Measurements from ENCODE around the gene IDE. TPM values are rescaled to one million over a fixed set of nuclear protein-coding genes. Genes with fewer than 3 reads are reported as not detected.
"Not testable (repeated sequence)": the region's sequence is repeated elsewhere in the genome, so short reads cannot be mapped to it uniquely, and the experiment has no call there.

IDE gene
- 27.1 and 30.4 TPM in 2 replicates for total RNA-seq (2014; rRNA removed; shearing (Covaris generic); ENCODE audit: low replicate concordance)

- H3K9me3 ChIP-seq, result no peaks in the 10 kb centered on the region
- peaks cover 15% of the 10 kb centered on the region for H3K36me3 ChIP-seq
- no peaks in the 10 kb centered on the region for H3K27me3 ChIP-seq
- peak; percentile 90 for DNase-seq
- H3K4me3 ChIP-seq, result peak within 1 kb of the TSS; percentile 78
Measured at GRCh38 chr10:92573798-92574547, at the start of gene IDE. Gene IDE, minus strand, starts transcription at chr10:92574093. Its CDS starts 74 bp downstream, at chr10:92574019.

GRCh38 chr10:92619368-92619767 is 45.5 kb upstream of the IDE start:
- no peaks in the 10 kb centered on the region for H3K27me3 ChIP-seq
- no peak overlapping the region for H3K4me3 ChIP-seq
- DNase-seq, result no peak
- peaks cover 91% of the 10 kb centered on the region for H3K36me3 ChIP-seq
- no peaks in the 10 kb centered on the region for H3K9me3 ChIP-seq

- Histone ChIP-seq H3K9me3 (no peaks in the 10 kb centered on the region), H3K27me3 (no peaks in the 10 kb centered on the region), H3K36me3 (peaks cover 81% of the 10 kb centered on the region), H3K4me3 (no peak overlapping the region)
- no peak for DNase-seq
Measured at GRCh38 chr10:92615515-92615914, 41.6 kb upstream of the IDE start.

GRCh38 chr10:92604841-92605240 is 30.9 kb upstream of the IDE start:
- no peaks in the 10 kb centered on the region for H3K27me3 ChIP-seq
- DNase-seq, result no peak
- peaks cover 55% of the 10 kb centered on the region for H3K36me3 ChIP-seq
- peaks cover 3% of the 10 kb centered on the region; the same call in 1 of the 2 replicates for H3K9me3 ChIP-seq
- H3K4me3 ChIP-seq, result no peak overlapping the region

GRCh38 chr10:92598321-92598720 is 24.4 kb upstream of the IDE start:
- Histone ChIP-seq H3K9me3 (peaks cover 3% of the 10 kb centered on the region; the same call in 1 of the 2 replicates), H3K27me3 (no peaks in the 10 kb centered on the region), H3K36me3 (peaks cover 26% of the 10 kb centered on the region), H3K4me3 (no peak overlapping the region)
- no peak for DNase-seq

GRCh38 chr10:92595505-92595904 is 21.6 kb upstream of the IDE start:
- no peak for DNase-seq
- peaks cover 14% of the 10 kb centered on the region for H3K36me3 ChIP-seq
- no peaks in the 10 kb centered on the region for H3K9me3 ChIP-seq
- H3K27me3 ChIP-seq, result no peaks in the 10 kb centered on the region
- H3K4me3 ChIP-seq, result peak overlapping the region; percentile 88

- Histone ChIP-seq H3K36me3 (peaks cover 12% of the 10 kb centered on the region), H3K9me3 (no peaks in the 10 kb centered on the region), H3K4me3 (peak overlapping the region; percentile 88), H3K27me3 (no peaks in the 10 kb centered on the region)
- no peak for DNase-seq
Measured at GRCh38 chr10:92593619-92594588, 20.0 kb upstream of the IDE start.

- DNase-seq, result peak; percentile 98
- Histone ChIP-seq H3K4me3 (peak within 1 kb of the TSS; percentile 88), H3K9me3 (no peaks in the 10 kb centered on the region), H3K36me3 (peaks cover 10% of the 10 kb centered on the region), H3K27me3 (no peaks in the 10 kb centered on the region)
Measured at GRCh38 chr10:92592761-92593618, 19.1 kb upstream of the IDE start, which contains the start of gene KIF11. Gene KIF11, plus strand, starts transcription at chr10:92593130. Its CDS starts 246 bp downstream, at chr10:92593376.

GRCh38 chr10:92591550-92592022 is 17.7 kb upstream of the IDE start:
- H3K9me3 ChIP-seq, result no peaks in the 10 kb centered on the region
- no peaks in the 10 kb centered on the region for H3K36me3 ChIP-seq
- H3K4me3 ChIP-seq, result peak overlapping the region; percentile 88
- DNase-seq, result peak; percentile 95
- no peaks in the 10 kb centered on the region for H3K27me3 ChIP-seq

GRCh38 chr10:92590623-92591549 is 17.0 kb upstream of the IDE start:
- peak; percentile 53 for DNase-seq
- Histone ChIP-seq H3K4me3 (peak overlapping the region; percentile 88), H3K36me3 (no peaks in the 10 kb centered on the region), H3K9me3 (no peaks in the 10 kb centered on the region), H3K27me3 (no peaks in the 10 kb centered on the region)

GRCh38 chr10:92582347-92582746 is 8.5 kb upstream of the IDE start:
- H3K27me3 ChIP-seq, H3K9me3 ChIP-seq, H3K36me3 ChIP-seq, DNase-seq, H3K4me3 ChIP-seq: not testable (repeated sequence)

GRCh38 chr10:92575961-92576360 is 2.1 kb upstream of the IDE start:
- DNase-seq, result no peak
- H3K36me3 ChIP-seq, result peaks cover 5% of the 10 kb centered on the region; the same call in 1 of the 2 replicates
- H3K4me3 ChIP-seq, result no peak overlapping the region
- no peaks in the 10 kb centered on the region for H3K9me3 ChIP-seq
- H3K27me3 ChIP-seq, result no peaks in the 10 kb centered on the region

- Histone ChIP-seq H3K27me3 (no peaks in the 10 kb centered on the region), H3K4me3 (peak overlapping the region; percentile 78), H3K36me3 (peaks cover 8% of the 10 kb centered on the region), H3K9me3 (no peaks in the 10 kb centered on the region)
- DNase-seq, result no peak
Measured at GRCh38 chr10:92574548-92575261, 812 bp upstream of the IDE start.

GRCh38 chr10:92573091-92573797 is 649 bp downstream of the IDE start:
- Histone ChIP-seq H3K27me3 (no peaks in the 10 kb centered on the region), H3K4me3 (peak overlapping the region; percentile 78), H3K36me3 (peaks cover 18% of the 10 kb centered on the region), H3K9me3 (no peaks in the 10 kb centered on the region)
- peak; percentile 40 for DNase-seq

Data from MG63 (cell line).